ENCODE measurements around the gene PLXDC1. TPM values are rescaled to one million over a fixed set of nuclear protein-coding genes. Genes with fewer than 3 reads are reported as not detected.
A peak's percentile ranks its signal among the peaks of the same experiment; 100 is the strongest.

Gene PLXDC1
- total RNA-seq, 2 experiments from 2014 or later: 1.2 to 2.2 TPM

GRCh38 chr17:39151943-39152818, 744 bp upstream of the PLXDC1 start:
- intact Hi-C loops (cut with micrococcal nuclease): loop anchor here (5.0 kb wide), 5 partner anchors 45 to 450 kb away; partner anchors contain the start of genes CACNB1, FBXO47 and RPL23
- Mint-ChIP-seq H3K36me3 (peaks cover 10% of the 10 kb centered on the region), H3K27me3 (peaks cover 8% of the 10 kb centered on the region), H3K27ac (peak overlapping the region; percentile 90), H3K4me1 (ENCODE audit: low read depth) (peaks cover 30% of the 10 kb centered on the region), H3K9me3 (no peaks in the 10 kb centered on the region), H3K4me3 (peak overlapping the region; percentile 94)
- CTCF ChIA-PET: interaction anchor here (0.6 to 9.4 kb wide), 38 partner anchors 8 to 476 kb away, joined by 3 to 227 read pairs (median 4); partner anchors contain the start of genes ARL5C, LASP1, LASP1NB and RPL19
- POLR2A ChIA-PET: interaction anchor here (0.7 to 1.3 kb wide), 5 partner anchors 48 to 298 kb away, joined by 3 to 7 read pairs (median 4); partner anchors contain the start of genes RPL19 and RPL23
- DNase-seq: peak; percentile 40

- H3K4me3 Mint-ChIP-seq: peak overlapping the region; percentile 67
- H3K36me3 Mint-ChIP-seq: peaks cover 10% of the 10 kb centered on the region
- POLR2A ChIA-PET: no interaction called here
These were observed 665 bp downstream of the PLXDC1 start for GRCh38 chr17:39150795-39151149.

GRCh38 chr17:39150104-39150634, 1.3 kb downstream of the PLXDC1 start:
- H3K4me1 Mint-ChIP-seq (ENCODE audit: low read depth): peaks cover 30% of the 10 kb centered on the region
- no peak overlapping the region for H3K27ac Mint-ChIP-seq
- H3K9me3 Mint-ChIP-seq: no peaks in the 10 kb centered on the region
- ChIA-PET POLR2A (no interaction called here), CTCF (interaction anchor here (1.4 to 9.4 kb wide), 3 partner anchors 15 to 168 kb away, joined by 3 to 227 read pairs (median 124); partner anchors contain the start of gene ARL5C)
- no peak for DNase-seq
- peaks cover 10% of the 10 kb centered on the region for H3K36me3 Mint-ChIP-seq
- no peak overlapping the region for H3K4me3 Mint-ChIP-seq
- intact Hi-C loops (cut with micrococcal nuclease): loop anchor here (5.0 kb wide), 5 partner anchors 47 to 448 kb away; partner anchors contain the start of genes CACNB1, FBXO47 and RPL23
- peaks cover 8% of the 10 kb centered on the region for H3K27me3 Mint-ChIP-seq

More at GRCh38 chr17:39150795-39151149, 665 bp downstream of the PLXDC1 start:
- Mint-ChIP-seq H3K4me1 (ENCODE audit: low read depth) (peaks cover 30% of the 10 kb centered on the region), H3K27me3 (peaks cover 8% of the 10 kb centered on the region), H3K27ac (no peak overlapping the region), H3K9me3 (no peaks in the 10 kb centered on the region)
- no peak for DNase-seq
- CTCF ChIA-PET: interaction anchor here (1.4 to 9.4 kb wide), 4 partner anchors 14 to 169 kb away, joined by 3 to 227 read pairs (median 84); partner anchors contain the start of gene ARL5C
- intact Hi-C loops (cut with micrococcal nuclease): loop anchor here (5.0 kb wide), 5 partner anchors 47 to 448 kb away; partner anchors contain the start of genes CACNB1, FBXO47 and RPL23

GRCh38 chr17:39147221-39148185, 3.9 kb downstream of the PLXDC1 start:
- no peak for DNase-seq
- Mint-ChIP-seq H3K27me3 (no peaks in the 10 kb centered on the region), H3K4me3 (no peak overlapping the region), H3K36me3 (no peaks in the 10 kb centered on the region), H3K27ac (no peak overlapping the region), H3K4me1 (ENCODE audit: low read depth) (peaks cover 18% of the 10 kb centered on the region), H3K9me3 (no peaks in the 10 kb centered on the region)
- intact Hi-C loops (cut with micrococcal nuclease): no loop called here
- CTCF ChIA-PET: interaction anchor here (1.1 to 9.4 kb wide), 5 partner anchors 17 to 164 kb away, joined by 3 to 124 read pairs (median 4); partner anchors contain the start of gene ARL5C
- POLR2A ChIA-PET: no interaction called here

GRCh38 chr17:39146273-39146672, 5.2 kb downstream of the PLXDC1 start:
- no peak for DNase-seq
- H3K9me3 Mint-ChIP-seq: no peaks in the 10 kb centered on the region
- H3K36me3 Mint-ChIP-seq: no peaks in the 10 kb centered on the region
- intact Hi-C loops (cut with micrococcal nuclease): no loop called here
- peaks cover 10% of the 10 kb centered on the region for H3K4me1 Mint-ChIP-seq (ENCODE audit: low read depth)
- no peak overlapping the region for H3K4me3 Mint-ChIP-seq
- CTCF ChIA-PET: interaction anchor here (1.1 to 3.1 kb wide), 3 partner anchors 18 to 163 kb away, joined by 4 to 14 read pairs (median 14); no protein-coding TSS in a partner anchor
- no peaks in the 10 kb centered on the region for H3K27me3 Mint-ChIP-seq
- H3K27ac Mint-ChIP-seq: no peak overlapping the region
- POLR2A ChIA-PET: interaction anchor here (0.7 kb wide), 1 partner anchor 50 kb away, joined by 3 read pairs; no protein-coding TSS in a partner anchor

GRCh38 chr17:39145143-39145542, 6.3 kb downstream of the PLXDC1 start:
- H3K27me3 Mint-ChIP-seq: no peaks in the 10 kb centered on the region
- CTCF ChIA-PET: interaction anchor here (1.0 to 3.1 kb wide), 4 partner anchors 8 to 162 kb away, joined by 3 to 14 read pairs (median 8); no protein-coding TSS in a partner anchor

GRCh38 chr17:39144416-39144840, 7.0 kb downstream of the PLXDC1 start:
- H3K27ac Mint-ChIP-seq: no peak overlapping the region
- ChIA-PET CTCF (interaction anchor here (1.0 to 3.1 kb wide), 5 partner anchors 9 to 161 kb away, joined by 3 to 14 read pairs (median 3); no protein-coding TSS in a partner anchor), POLR2A (no interaction called here)
- intact Hi-C loops (cut with micrococcal nuclease): no loop called here
- H3K4me1 Mint-ChIP-seq (ENCODE audit: low read depth): no peaks in the 10 kb centered on the region
- H3K36me3 Mint-ChIP-seq: no peaks in the 10 kb centered on the region
- H3K27me3 Mint-ChIP-seq: no peaks in the 10 kb centered on the region
- H3K4me3 Mint-ChIP-seq: no peak overlapping the region
- no peaks in the 10 kb centered on the region for H3K9me3 Mint-ChIP-seq
- DNase-seq: no peak

More at GRCh38 chr17:39145143-39145542, 6.3 kb downstream of the PLXDC1 start:
- Mint-ChIP-seq H3K4me3 (no peak overlapping the region), H3K9me3 (no peaks in the 10 kb centered on the region), H3K4me1 (ENCODE audit: low read depth) (peaks cover 2% of the 10 kb centered on the region), H3K27ac (no peak overlapping the region), H3K36me3 (no peaks in the 10 kb centered on the region)
- intact Hi-C loops (cut with micrococcal nuclease): no loop called here
- no peak for DNase-seq
- POLR2A ChIA-PET: no interaction called here

GRCh38 chr17:39143552-39144093, 7.8 kb downstream of the PLXDC1 start:
- ChIA-PET CTCF (interaction anchor here (1.0 to 3.1 kb wide), 4 partner anchors 21 to 161 kb away, joined by 3 to 14 read pairs (median 8); no protein-coding TSS in a partner anchor), POLR2A (no interaction called here)
- Mint-ChIP-seq H3K4me1 (ENCODE audit: low read depth) (no peaks in the 10 kb centered on the region), H3K27me3 (no peaks in the 10 kb centered on the region), H3K9me3 (no peaks in the 10 kb centered on the region), H3K27ac (no peak overlapping the region), H3K4me3 (no peak overlapping the region), H3K36me3 (no peaks in the 10 kb centered on the region)
- DNase-seq: no peak
- intact Hi-C loops (cut with micrococcal nuclease): no loop called here

GRCh38 chr17:39141915-39142664, 9.3 kb downstream of the PLXDC1 start:
- no peak overlapping the region for H3K27ac Mint-ChIP-seq
- intact Hi-C loops (cut with micrococcal nuclease): no loop called here
- CTCF ChIA-PET: interaction anchor here (1.9 kb wide), 1 partner anchor 11 kb away, joined by 4 read pairs; no protein-coding TSS in a partner anchor
- H3K27me3 Mint-ChIP-seq: no peaks in the 10 kb centered on the region
- no peaks in the 10 kb centered on the region for H3K4me1 Mint-ChIP-seq (ENCODE audit: low read depth)
- H3K36me3 Mint-ChIP-seq: no peaks in the 10 kb centered on the region
- no peaks in the 10 kb centered on the region for H3K9me3 Mint-ChIP-seq
- POLR2A ChIA-PET: no interaction called here
- no peak overlapping the region for H3K4me3 Mint-ChIP-seq
- DNase-seq: no peak

- Mint-ChIP-seq H3K4me1 (ENCODE audit: low read depth) (no peaks in the 10 kb centered on the region), H3K36me3 (no peaks in the 10 kb centered on the region), H3K27ac (no peak overlapping the region), H3K27me3 (no peaks in the 10 kb centered on the region), H3K9me3 (no peaks in the 10 kb centered on the region), H3K4me3 (no peak overlapping the region)
- CTCF ChIA-PET: interaction anchor here (1.9 kb wide), 1 partner anchor 12 kb away, joined by 4 read pairs; no protein-coding TSS in a partner anchor
- intact Hi-C loops (cut with micrococcal nuclease): no loop called here
- POLR2A ChIA-PET: no interaction called here
- no peak for DNase-seq
These were observed 10.1 kb downstream of the PLXDC1 start for GRCh38 chr17:39141294-39141693.
